ENCODE measurements around the gene EBF3.

The EBF3 gene

GRCh38 chr10:130009228-130009627 is 45.2 kb upstream of the EBF3 start:
- no peak for TF ChIP-seq NFIC (IDR thresholded peaks at IDR 0.05)

GRCh38 chr10:130003787-130004613 is 39.9 kb upstream of the EBF3 start:
- TF ChIP-seq USF1 (IDR thresholded peaks at IDR 0.05), result no peak
- no peak for TF ChIP-seq REST (IDR thresholded peaks at IDR 0.05; ENCODE audit: low read depth)
- no peak for TF ChIP-seq NFIC (IDR thresholded peaks at IDR 0.05)
- no peak for TF ChIP-seq EP300 (IDR thresholded peaks at IDR 0.05; ENCODE audit: borderline replicate concordance)
- no peak for TF ChIP-seq YY1 (IDR thresholded peaks at IDR 0.05; ENCODE audit: low read depth)
- no peak for TF ChIP-seq FOXM1 (IDR thresholded peaks at IDR 0.05; ENCODE audit: borderline replicate concordance, low read depth)
- no peak for TF ChIP-seq MAX (IDR thresholded peaks at IDR 0.05)
- TF ChIP-seq CEBPB (IDR thresholded peaks at IDR 0.05), result no peak
- no peak for TF ChIP-seq TAF1 (IDR thresholded peaks at IDR 0.05; ENCODE audit: low read depth)
- no peak for TF ChIP-seq ZBTB7A (IDR thresholded peaks at IDR 0.05; ENCODE audit: low read depth)
- TF ChIP-seq RAD21 (IDR thresholded peaks at IDR 0.05; ENCODE audit: low read depth), result no peak

- TF ChIP-seq EP300 (IDR thresholded peaks at IDR 0.05; ENCODE audit: borderline replicate concordance), result no peak
- TF ChIP-seq RAD21 (IDR thresholded peaks at IDR 0.05; ENCODE audit: low read depth), result no peak
- TF ChIP-seq CEBPB (IDR thresholded peaks at IDR 0.05), result no peak
- TF ChIP-seq TAF1 (IDR thresholded peaks at IDR 0.05; ENCODE audit: low read depth), result no peak
- TF ChIP-seq TEAD4 (IDR thresholded peaks at IDR 0.05), result no peak
- TF ChIP-seq MAX (IDR thresholded peaks at IDR 0.05), result no peak
- no peak for TF ChIP-seq ZBTB7A (IDR thresholded peaks at IDR 0.05; ENCODE audit: low read depth)
- no peak for TF ChIP-seq REST (IDR thresholded peaks at IDR 0.05; ENCODE audit: low read depth)
- no peak for TF ChIP-seq EGR1 (IDR thresholded peaks at IDR 0.05)
- no peak for TF ChIP-seq CREB1 (IDR thresholded peaks at IDR 0.05; ENCODE audit: low read depth)
- no peak for TF ChIP-seq NFIC (IDR thresholded peaks at IDR 0.05)
- no peak for TF ChIP-seq YY1 (IDR thresholded peaks at IDR 0.05; ENCODE audit: low read depth)
Observed at GRCh38 chr10:130003166-130003565, 39.1 kb upstream of the EBF3 start.

GRCh38 chr10:130002606-130003005 is 38.5 kb upstream of the EBF3 start:
- TF ChIP-seq USF1 (IDR thresholded peaks at IDR 0.05) (no peak), TCF12 (IDR thresholded peaks at IDR 0.05; ENCODE audit: low read depth) (no peak), REST (IDR thresholded peaks at IDR 0.05; ENCODE audit: low read depth) (no peak), NFIC (IDR thresholded peaks at IDR 0.05) (no peak), YY1 (IDR thresholded peaks at IDR 0.05; ENCODE audit: low read depth) (no peak), ZBTB7A (IDR thresholded peaks at IDR 0.05; ENCODE audit: low read depth) (no peak), CEBPB (IDR thresholded peaks at IDR 0.05) (no peak), TAF1 (IDR thresholded peaks at IDR 0.05; ENCODE audit: low read depth) (no peak), EGR1 (IDR thresholded peaks at IDR 0.05) (no peak), FOXM1 (IDR thresholded peaks at IDR 0.05; ENCODE audit: borderline replicate concordance, low read depth) (no peak), EP300 (IDR thresholded peaks at IDR 0.05; ENCODE audit: borderline replicate concordance) (no peak), RAD21 (IDR thresholded peaks at IDR 0.05; ENCODE audit: low read depth) (no peak), CREB1 (IDR thresholded peaks at IDR 0.05; ENCODE audit: low read depth) (no peak), TEAD4 (IDR thresholded peaks at IDR 0.05) (no peak), MAX (IDR thresholded peaks at IDR 0.05) (no peak)

All from Ishikawa (cell line).